Measurements from ENCODE around the gene LSS.
"Not testable (repeated sequence)": the region's sequence is repeated elsewhere in the genome, so short reads cannot be mapped to it uniquely, and the experiment has no call there.

LSS gene

DNA sequence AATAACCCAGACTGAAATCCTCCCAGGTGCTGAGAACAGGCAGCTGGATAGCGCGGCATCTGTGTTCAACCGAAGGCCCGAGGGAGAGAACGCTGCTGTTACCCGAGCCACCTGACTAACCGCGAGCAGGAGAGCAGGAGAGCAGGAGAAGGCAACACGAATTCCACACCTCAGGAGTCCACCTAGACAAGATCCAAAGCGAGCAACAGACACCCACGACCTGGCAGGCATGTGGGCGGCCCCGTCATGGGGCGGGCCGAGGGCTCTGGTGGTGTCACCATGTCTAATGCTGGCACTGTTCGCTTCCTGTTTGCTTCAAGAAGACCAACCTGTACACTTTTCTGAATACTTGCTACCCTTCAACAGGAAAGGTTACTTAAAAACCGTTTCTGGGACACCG is 23.4 kb downstream of the LSS start:
- DNase-seq (ENCODE audit: low read depth): no peak

- DNase-seq (ENCODE audit: low read depth): no peak
These were observed 25.4 kb downstream of the LSS start for GRCh38 chr21:46203203-46203600.

DNA sequence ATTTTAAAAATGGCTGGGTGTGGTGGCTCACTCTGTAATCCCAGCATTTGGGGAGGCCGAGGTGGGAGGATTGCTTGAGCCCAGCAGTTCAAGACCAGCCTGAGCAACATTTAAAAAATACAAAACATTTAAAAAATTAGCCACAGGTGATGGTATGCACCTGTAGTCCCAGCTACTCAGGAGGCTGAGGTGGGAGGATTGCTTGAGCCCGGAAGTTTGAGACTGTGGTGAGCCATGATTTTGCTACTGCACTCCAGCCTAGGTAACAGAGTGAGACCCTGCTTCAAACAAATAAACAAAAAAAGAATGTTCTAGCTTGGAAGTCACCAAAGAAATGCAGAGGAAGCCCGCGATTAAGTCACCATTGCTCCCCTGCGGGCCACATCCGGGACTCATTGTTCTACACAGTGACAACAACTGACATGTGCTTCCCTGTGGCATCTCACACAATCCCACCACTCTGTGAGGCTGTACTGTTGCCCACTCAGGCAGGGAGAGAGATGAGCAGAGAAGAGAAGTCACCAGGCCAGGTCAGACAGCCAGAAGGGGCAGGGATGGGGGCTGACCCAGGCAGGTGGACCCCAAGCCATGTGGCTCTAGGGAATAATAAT is 25.9 kb downstream of the LSS start:
- no peak for DNase-seq (ENCODE audit: low read depth)

GRCh38 chr21:46200877-46201803 is 27.4 kb downstream of the LSS start:
- DNase-seq (ENCODE audit: low read depth): not testable (repeated sequence)

GRCh38 chr21:46199436-46200373 is 28.9 kb downstream of the LSS start:
- DNase-seq (ENCODE audit: low read depth): no peak

GRCh38 chr21:46196733-46197132 is 31.8 kb downstream of the LSS start:
- DNase-seq (ENCODE audit: low read depth): no peak

DNA sequence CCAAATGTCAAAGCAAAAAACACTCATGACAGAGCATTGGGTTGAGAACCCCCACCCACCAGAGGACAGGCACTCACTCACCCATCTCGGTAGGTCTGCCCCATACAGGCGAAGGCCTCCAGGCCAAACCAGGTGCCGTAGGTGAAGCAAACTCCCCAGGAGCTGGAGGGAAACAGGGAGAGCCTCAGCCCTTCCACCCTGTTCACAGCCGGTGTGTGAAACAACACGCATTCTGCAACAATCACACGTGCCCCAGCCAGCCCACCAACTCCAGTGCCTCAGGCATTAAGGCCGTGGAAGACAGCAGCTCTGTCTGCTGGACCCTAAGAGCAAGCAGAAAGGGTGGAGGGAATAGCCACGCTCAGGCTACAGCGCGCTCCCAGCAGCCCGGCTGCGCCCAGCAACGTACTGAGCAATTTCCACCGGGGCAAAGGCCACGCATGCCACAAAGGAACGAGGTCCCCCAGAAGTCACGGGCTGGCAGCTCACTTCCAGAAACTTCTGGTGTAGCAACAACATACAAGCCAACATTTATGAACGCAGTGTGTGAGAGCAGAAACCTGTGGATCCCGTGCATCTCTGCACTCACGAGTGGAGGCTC is 32.9 kb downstream of the LSS start:
- no peak for DNase-seq (ENCODE audit: low read depth)

DNA sequence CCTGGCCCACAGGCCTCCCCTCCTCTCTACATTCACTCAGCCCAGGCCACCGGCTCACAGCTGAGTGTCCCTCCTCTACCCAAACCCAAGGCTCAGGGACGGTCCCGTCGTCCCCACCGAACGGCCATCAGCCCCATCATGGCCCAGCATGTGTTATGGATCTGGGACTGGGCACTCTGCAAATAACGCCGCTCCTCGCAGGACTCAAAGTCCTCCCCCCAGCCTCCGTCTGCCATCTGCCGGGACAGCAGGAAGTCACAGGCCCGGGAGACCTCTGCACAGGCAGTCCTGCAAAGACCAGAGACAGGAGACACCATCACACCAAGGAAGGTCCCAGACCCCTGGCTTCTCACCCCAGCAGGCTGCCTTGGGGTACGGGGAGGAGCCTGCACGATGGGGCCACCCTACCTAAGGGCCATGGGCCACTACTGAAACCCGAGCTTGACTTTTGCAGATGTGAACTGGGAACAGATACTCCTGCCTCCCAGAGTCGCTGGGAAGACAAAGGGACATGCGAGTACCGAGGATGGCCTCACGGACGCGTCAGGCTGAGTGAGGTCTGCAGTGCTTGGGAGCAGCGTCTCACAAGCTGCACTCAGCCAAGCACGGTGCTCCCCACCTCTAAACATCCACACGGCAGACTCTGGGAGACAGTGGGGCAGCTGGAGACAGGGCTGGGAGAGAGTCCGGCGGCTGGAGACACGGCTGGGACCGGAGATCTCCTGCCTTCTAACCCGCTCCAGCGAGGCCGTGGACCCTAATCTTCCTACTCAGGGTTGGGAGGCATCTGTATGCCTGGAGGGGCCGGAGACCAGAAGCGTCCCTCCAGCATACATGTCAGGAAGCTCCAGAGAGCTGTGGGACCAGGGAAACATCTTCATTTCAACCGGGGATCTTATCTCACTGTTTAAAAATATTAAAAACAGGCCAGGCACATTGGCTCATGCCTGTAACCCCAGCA is 33.9 kb downstream of the LSS start:
- no peak for DNase-seq (ENCODE audit: low read depth)

- DNase-seq (ENCODE audit: low read depth): no peak
These were observed 34.7 kb downstream of the LSS start for GRCh38 chr21:46193829-46194373.

DNA sequence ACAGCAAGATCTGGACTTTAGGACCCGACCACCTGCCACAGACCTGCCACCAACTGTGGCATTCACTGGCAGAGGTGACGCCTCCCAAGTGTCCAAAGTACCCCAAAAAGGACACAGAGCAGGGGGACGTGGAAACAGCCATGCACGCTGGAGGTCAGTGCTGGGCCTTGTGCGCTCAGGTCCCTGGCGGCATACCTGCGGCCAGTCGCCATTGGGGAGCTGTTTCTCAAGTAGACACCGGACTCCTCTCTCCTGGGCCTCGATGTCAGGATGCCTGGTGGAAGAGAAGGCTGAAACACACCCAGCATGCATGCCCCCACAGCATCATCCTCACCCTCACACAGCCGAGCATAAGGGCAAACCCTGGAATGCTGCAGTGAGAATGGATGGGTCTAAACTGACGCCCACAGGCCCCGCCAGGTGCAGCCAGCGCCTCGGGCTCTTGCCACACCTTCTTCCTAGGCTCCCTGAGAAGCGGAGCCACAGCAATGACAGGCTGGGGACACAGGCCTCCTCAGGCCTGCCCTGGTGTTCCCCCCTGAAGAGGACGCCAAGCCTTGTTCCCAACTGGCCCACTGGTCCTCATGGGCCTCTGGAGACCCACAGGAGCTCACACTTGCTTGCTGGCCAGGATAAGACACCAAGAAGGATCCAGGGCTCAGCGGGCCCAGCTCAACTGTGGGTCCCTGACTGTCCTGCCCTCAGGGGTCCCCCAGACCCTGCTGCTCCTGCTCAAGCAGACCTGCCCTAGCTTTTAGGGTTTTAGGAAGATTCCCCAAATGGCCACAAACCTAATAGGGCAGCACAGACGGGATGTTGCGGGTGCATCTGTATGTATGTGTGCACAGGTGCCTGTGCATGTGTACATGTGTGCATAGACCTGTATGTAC is 36.6 kb downstream of the LSS start:
- DNase-seq (ENCODE audit: low read depth): no peak

GRCh38 chr21:46191257-46191685 is 37.3 kb downstream of the LSS start:
- no peak for DNase-seq (ENCODE audit: low read depth)

DNA sequence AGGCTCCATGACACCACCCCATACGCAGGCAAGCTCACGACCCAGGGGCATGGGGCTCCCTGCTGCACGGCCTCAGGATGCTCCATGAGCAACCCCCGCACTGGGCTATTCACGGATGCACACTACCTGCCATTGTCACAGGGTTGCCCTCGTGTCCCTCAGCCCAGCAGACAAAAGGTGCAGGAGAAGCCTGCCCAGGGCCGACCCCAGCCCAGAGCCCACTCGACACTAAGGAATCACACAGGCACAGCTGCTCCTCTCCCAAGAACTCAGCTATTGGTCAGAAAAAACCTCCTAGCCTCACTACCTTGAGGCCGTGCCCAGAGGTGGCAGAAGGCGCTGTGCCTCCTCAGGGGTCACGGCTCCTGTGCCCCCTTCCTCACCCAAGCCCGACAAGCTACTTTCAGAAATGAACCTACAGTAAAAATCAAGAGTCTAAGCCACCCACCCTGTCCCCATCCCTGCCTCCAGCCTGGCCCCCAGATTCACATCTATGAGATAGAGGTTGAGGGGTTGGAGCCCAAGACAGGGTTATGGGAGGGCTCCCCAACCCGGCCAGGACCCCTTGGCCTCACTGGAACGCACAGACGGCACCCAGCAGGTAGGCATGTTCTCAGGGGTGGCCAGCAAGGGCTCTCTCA is 38.0 kb downstream of the LSS start:
- no peak for DNase-seq (ENCODE audit: low read depth)

GRCh38 chr21:46189959-46190490 is 38.5 kb downstream of the LSS start:
- no peak for DNase-seq (ENCODE audit: low read depth)

- no peak for DNase-seq (ENCODE audit: low read depth)
These were observed 39.2 kb downstream of the LSS start for GRCh38 chr21:46189213-46189958.

DNA sequence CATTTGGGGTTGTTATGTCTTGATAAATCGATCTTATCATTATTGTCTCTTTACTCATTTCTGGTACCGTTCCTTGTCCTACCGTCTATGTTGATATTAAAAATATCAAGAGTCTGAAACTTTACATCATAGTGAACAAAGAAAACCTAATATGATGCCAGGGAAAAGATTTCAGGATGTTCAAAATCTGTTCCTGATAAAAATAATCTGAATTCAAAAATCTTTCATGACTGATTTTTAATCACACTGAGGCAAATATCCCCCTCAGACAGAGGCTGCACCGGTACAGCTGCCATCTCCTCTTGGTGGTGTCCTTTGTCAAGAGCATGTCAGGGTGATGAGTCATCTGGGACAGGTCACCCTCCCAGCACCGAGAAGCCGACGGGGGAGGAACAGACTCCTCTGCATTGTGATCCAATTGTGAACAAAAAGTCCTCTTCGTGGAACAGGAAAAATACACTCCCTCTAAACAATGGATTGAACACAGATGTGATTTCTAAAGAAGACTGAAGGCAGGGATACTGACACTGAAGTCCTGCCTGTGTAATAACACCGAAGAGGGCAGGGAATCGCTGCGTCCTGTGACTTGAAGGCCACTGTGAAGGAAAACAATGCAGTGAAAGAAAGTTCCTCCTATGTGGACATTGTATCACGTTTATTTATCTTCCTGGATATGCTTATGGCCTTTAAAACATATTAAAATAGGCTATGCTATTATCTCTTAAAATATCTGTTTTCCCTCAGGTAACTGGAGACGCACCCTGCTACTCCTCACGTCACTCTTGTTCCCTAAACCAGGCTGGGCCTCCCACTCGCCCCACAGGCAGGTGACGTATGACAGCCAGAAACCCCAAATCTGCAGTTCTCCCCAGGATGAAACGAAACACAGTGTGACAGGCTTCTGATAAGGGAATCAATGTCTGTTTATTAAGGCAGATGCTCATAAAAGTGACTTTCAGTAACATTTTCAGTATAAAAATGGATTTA is 40.1 kb downstream of the LSS start:
- no peak for DNase-seq (ENCODE audit: low read depth)

DNA sequence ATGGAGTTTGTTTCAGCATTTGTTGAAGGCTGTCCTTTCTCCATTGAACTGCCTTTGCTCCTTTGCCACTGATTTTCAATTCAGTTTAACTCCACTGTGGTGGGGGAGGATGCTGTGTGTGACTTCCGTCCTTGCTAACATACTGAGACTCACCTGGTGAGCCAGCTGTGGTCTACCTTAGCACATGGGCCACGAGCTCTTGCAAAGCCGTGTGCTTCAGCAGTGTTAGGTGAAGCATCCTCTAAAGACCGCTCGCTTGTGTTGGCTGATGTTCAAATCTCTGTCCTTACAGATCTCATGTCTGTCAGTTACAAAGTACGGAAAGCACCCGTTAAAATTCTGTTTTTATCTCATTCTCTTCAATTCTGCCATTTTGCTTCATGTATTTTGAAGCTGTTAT is 40.8 kb downstream of the LSS start:
- DNase-seq (ENCODE audit: low read depth): no peak

GRCh38 chr21:46187261-46187660 is 41.3 kb downstream of the LSS start:
- DNase-seq (ENCODE audit: low read depth): no peak

Data from T follicular helper cell (primary cell).